HepG2 (cell line): ENCODE measurements around the gene TMEM253. TPM values are rescaled to one million over a fixed set of nuclear protein-coding genes. Genes with fewer than 3 reads are reported as not detected.

ENCODE experiments used
- IKZF4 ChIP-seq: sonication (generic); formaldehyde crosslinking; IDR thresholded peaks from 2 replicates; pipeline ENCODE4 v1.5.1; 2020; ENCODE audit warnings: borderline replicate concordance, mild to moderate bottlenecking, low read depth, missing genetic modification reagents; ENCODE audit errors: not compliant biosample characterization
- KDM2A ChIP-seq: sonication (generic); formaldehyde crosslinking; IDR thresholded peaks from 2 replicates; pipeline ENCODE4 v1.4.0; 2020; ENCODE audit warnings: low read depth, missing genetic modification reagents, borderline replicate concordance
- MED1 ChIP-seq: sonication (generic); formaldehyde crosslinking; IDR thresholded peaks from 2 replicates; pipeline ENCODE4 v1.4.0; 2020; ENCODE audit warnings: missing genetic modification reagents
- MTA1 ChIP-seq: sonication (generic); formaldehyde crosslinking; IDR thresholded peaks from 2 replicates; pipeline ENCODE4 v1.4.0; 2020; ENCODE audit warnings: missing genetic modification reagents, mild to moderate bottlenecking, borderline replicate concordance
- NCOA5 ChIP-seq: sonication (generic); formaldehyde crosslinking; IDR thresholded peaks from 2 replicates; pipeline ENCODE4 v1.4.0; 2020; ENCODE audit warnings: missing genetic modification reagents
- ZFX ChIP-seq: sonication (generic); formaldehyde crosslinking; IDR thresholded peaks from 2 replicates; pipeline ENCODE4 v1.4.0; 2020; ENCODE audit warnings: mild to moderate bottlenecking, low read depth, missing genetic modification reagents, moderate library complexity
- ZNF10 ChIP-seq: sonication (generic); formaldehyde crosslinking; IDR thresholded peaks from 2 replicates; pipeline ENCODE4 v1.4.0; 2020; ENCODE audit warnings: mild to moderate bottlenecking, low read depth, missing genetic modification reagents, borderline replicate concordance
- ZNF343 ChIP-seq: sonication (generic); formaldehyde crosslinking; IDR thresholded peaks from 2 replicates; pipeline ENCODE4 v1.4.0; 2020; ENCODE audit warnings: mild to moderate bottlenecking, missing genetic modification reagents
- ZNF383 ChIP-seq: sonication (generic); formaldehyde crosslinking; IDR thresholded peaks from 2 replicates; pipeline ENCODE4 v1.4.0; 2020; ENCODE audit warnings: missing genetic modification reagents, mild to moderate bottlenecking, borderline replicate concordance
- ZNF543 ChIP-seq: sonication (generic); formaldehyde crosslinking; IDR thresholded peaks from 2 replicates; pipeline ENCODE4 v1.4.0; 2020; ENCODE audit warnings: mild to moderate bottlenecking, missing genetic modification reagents
- ZNF616 ChIP-seq: sonication (generic); formaldehyde crosslinking; IDR thresholded peaks from 2 replicates; pipeline ENCODE4 v1.5.0; 2020; ENCODE audit warnings: low read depth, mild to moderate bottlenecking, missing genetic modification reagents
- ZNF841 ChIP-seq: sonication (generic); formaldehyde crosslinking; IDR thresholded peaks from 2 replicates; pipeline ENCODE4 v1.8.1; 2023; ENCODE audit warnings: missing genetic modification reagents, borderline replicate concordance
- ZNF850 ChIP-seq: sonication (generic); formaldehyde crosslinking; conservative IDR thresholded peaks from 2 replicates; pipeline ENCODE4 v1.9.0; 2021; ENCODE audit warnings: mild to moderate bottlenecking, missing genetic modification reagents
- polyA plus RNA-seq, 8 experiments: library from polyadenylated mRNA; depleted of rRNA in 3 of 8; stranded (reverse) in 7 of 8; unstranded in 1 of 8; fragments of >200 nt; fragmentation: Illumina TruSeq in 4 of 8; extraction: Trizol in 4 of 8; gene quantifications; 2 replicates each; pipeline versions ENCODE4 v1.2.1 to v1.2.3, GENCODE V29; 2011 to 2016; ENCODE audit warnings: low read depth in 4 of 8, missing spikeins in 1 of 8, mixed read lengths in 1 of 8; ENCODE audit not compliant: insufficient read depth in 1 of 8
- total RNA-seq, 5 experiments: library from RNA; depleted of rRNA; stranded (reverse); fragments of >200 nt; fragmentation: Illumina TruSeq; extraction: Trizol; gene quantifications; 2 replicates each; pipeline ENCODE4 v1.2.3, GENCODE V29; 2016; ENCODE audit warnings: low read depth in 1 of 5
- TF ChIP-seq, protein P1 (sequence below): sonication (generic); formaldehyde crosslinking; conservative IDR thresholded peaks from 2 replicates; pipeline ENCODE4 v1.8.0; 2022; ENCODE audit warnings: mild to moderate bottlenecking, moderate library complexity, missing genetic modification reagents
- TF ChIP-seq, protein P2 (sequence below): sonication (generic); formaldehyde crosslinking; IDR thresholded peaks from 2 replicates; pipeline ENCODE4 v1.4.0; 2020; ENCODE audit warnings: missing genetic modification reagents, borderline replicate concordance
- TF ChIP-seq, protein P3 (sequence below): sonication (generic); formaldehyde crosslinking; IDR thresholded peaks from 2 replicates; pipeline ENCODE4 v1.4.0; 2020; ENCODE audit warnings: missing genetic modification reagents, mild to moderate bottlenecking, borderline replicate concordance
- TF ChIP-seq, protein P4 (sequence below): sonication (generic); formaldehyde crosslinking; IDR thresholded peaks from 2 replicates; pipeline ENCODE4 v1.8.1; 2023; ENCODE audit warnings: mild to moderate bottlenecking, missing genetic modification reagents, borderline replicate concordance
- TF ChIP-seq, protein P5 (sequence below): sonication (generic); formaldehyde crosslinking; conservative IDR thresholded peaks from 2 replicates; pipeline ENCODE4 v1.8.0; 2022; ENCODE audit warnings: low read depth, missing genetic modification reagents

The TMEM253 gene
- total and polyA plus RNA-seq, 2 of the 13 experiments (the other 11 are each of a cell fraction or from before 2014, with no cell fraction given), result 0.29 to 0.45 TPM

DNA sequence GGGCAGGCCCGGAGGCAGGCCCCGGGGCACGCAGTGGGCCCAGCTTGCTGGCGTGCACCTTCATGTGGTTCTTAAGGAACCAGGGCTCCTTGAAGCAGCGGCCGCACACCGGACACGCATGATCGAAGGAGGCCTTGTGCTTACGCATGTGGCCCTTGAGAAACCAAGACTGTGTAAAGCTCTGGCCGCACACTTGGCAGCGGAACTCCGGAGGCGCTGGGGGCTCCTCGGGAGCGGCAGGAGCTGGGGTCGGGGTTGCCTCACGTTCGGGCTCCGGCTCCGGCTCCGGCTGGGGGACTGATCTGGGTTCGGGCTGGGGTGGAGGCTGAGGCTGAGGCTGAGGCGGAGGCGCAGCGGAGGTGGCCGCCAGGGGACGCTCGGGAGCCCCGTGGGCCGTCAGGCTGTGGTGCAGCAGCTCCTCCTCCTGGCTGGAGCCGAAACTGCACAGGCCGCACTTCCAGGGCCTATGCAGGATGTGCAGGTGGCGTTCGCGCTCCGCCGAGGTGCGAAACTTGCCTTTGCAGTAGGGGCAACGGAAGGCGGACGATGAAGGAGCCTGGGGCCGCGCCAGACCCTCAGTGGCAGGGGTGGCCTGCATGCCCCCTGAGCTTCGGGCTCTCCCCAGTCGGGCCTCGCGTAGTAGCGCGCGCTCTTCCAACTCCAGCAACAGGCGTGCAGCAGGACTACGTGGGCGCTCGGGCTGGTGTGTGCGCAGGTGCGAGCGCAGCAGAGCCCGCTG lies 8.4 kb upstream of the TMEM253 start (continued):
- peak; percentile 99 for TF ChIP-seq KDM2A
- TF ChIP-seq ZFX (CRISPR knock-in tag), result peak; percentile 95
- TF ChIP-seq ZNF10 (CRISPR knock-in tag), result no peak
- TF ChIP-seq, protein P1, sequence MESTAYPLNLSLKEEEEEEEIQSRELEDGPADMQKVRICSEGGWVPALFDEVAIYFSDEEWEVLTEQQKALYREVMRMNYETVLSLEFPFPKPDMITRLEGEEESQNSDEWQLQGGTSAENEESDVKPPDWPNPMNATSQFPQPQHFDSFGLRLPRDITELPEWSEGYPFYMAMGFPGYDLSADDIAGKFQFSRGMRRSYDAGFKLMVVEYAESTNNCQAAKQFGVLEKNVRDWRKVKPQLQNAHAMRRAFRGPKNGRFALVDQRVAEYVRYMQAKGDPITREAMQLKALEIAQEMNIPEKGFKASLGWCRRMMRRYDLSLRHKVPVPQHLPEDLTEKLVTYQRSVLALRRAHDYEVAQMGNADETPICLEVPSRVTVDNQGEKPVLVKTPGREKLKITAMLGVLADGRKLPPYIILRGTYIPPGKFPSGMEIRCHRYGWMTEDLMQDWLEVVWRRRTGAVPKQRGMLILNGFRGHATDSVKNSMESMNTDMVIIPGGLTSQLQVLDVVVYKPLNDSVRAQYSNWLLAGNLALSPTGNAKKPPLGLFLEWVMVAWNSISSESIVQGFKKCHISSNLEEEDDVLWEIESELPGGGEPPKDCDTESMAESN (CRISPR knock-in tag), result peak; percentile 78; the same call in 1 of the 2 replicates
- TF ChIP-seq NCOA5 (CRISPR knock-in tag), result no peak
- 0 out of 2 replicates have a peak, but pooled peaks have one; percentile 89 for TF ChIP-seq ZNF383 (CRISPR knock-in tag)
- peak; percentile 94 for TF ChIP-seq MTA1 (CRISPR knock-in tag)
- TF ChIP-seq ZNF543 (CRISPR knock-in tag), result peak; percentile 56; the same call in 1 of the 2 replicates
- no peak for TF ChIP-seq ZNF850
- peak; percentile 54 for TF ChIP-seq MED1 (CRISPR knock-in tag)
- TF ChIP-seq ZNF841 (CRISPR knock-in tag), result no peak
- TF ChIP-seq, protein P2, sequence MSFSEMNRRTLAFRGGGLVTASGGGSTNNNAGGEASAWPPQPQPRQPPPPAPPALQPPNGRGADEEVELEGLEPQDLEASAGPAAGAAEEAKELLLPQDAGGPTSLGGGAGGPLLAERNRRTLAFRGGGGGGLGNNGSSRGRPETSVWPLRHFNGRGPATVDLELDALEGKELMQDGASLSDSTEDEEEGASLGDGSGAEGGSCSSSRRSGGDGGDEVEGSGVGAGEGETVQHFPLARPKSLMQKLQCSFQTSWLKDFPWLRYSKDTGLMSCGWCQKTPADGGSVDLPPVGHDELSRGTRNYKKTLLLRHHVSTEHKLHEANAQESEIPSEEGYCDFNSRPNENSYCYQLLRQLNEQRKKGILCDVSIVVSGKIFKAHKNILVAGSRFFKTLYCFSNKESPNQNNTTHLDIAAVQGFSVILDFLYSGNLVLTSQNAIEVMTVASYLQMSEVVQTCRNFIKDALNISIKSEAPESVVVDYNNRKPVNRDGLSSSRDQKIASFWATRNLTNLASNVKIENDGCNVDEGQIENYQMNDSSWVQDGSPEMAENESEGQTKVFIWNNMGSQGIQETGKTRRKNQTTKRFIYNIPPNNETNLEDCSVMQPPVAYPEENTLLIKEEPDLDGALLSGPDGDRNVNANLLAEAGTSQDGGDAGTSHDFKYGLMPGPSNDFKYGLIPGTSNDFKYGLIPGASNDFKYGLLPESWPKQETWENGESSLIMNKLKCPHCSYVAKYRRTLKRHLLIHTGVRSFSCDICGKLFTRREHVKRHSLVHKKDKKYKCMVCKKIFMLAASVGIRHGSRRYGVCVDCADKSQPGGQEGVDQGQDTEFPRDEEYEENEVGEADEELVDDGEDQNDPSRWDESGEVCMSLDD (CRISPR knock-in tag), result no peak
- TF ChIP-seq, protein P3, sequence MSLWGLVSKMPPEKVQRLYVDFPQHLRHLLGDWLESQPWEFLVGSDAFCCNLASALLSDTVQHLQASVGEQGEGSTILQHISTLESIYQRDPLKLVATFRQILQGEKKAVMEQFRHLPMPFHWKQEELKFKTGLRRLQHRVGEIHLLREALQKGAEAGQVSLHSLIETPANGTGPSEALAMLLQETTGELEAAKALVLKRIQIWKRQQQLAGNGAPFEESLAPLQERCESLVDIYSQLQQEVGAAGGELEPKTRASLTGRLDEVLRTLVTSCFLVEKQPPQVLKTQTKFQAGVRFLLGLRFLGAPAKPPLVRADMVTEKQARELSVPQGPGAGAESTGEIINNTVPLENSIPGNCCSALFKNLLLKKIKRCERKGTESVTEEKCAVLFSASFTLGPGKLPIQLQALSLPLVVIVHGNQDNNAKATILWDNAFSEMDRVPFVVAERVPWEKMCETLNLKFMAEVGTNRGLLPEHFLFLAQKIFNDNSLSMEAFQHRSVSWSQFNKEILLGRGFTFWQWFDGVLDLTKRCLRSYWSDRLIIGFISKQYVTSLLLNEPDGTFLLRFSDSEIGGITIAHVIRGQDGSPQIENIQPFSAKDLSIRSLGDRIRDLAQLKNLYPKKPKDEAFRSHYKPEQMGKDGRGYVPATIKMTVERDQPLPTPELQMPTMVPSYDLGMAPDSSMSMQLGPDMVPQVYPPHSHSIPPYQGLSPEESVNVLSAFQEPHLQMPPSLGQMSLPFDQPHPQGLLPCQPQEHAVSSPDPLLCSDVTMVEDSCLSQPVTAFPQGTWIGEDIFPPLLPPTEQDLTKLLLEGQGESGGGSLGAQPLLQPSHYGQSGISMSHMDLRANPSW (CRISPR knock-in tag), result 0 out of 2 replicates have a peak, but pooled peaks have one; percentile 47
- TF ChIP-seq ZNF616 (CRISPR knock-in tag), result no peak
- TF ChIP-seq ZNF343 (CRISPR knock-in tag), result peak; percentile 91; the same call in 1 of the 2 replicates
- TF ChIP-seq, protein P4, sequence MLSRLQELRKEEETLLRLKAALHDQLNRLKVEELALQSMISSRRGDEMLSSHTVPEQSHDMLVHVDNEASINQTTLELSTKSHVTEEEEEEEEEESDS, result no peak
- TF ChIP-seq, protein P5, sequence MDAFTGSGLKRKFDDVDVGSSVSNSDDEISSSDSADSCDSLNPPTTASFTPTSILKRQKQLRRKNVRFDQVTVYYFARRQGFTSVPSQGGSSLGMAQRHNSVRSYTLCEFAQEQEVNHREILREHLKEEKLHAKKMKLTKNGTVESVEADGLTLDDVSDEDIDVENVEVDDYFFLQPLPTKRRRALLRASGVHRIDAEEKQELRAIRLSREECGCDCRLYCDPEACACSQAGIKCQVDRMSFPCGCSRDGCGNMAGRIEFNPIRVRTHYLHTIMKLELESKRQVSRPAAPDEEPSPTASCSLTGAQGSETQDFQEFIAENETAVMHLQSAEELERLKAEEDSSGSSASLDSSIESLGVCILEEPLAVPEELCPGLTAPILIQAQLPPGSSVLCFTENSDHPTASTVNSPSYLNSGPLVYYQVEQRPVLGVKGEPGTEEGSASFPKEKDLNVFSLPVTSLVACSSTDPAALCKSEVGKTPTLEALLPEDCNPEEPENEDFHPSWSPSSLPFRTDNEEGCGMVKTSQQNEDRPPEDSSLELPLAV (CRISPR knock-in tag), result no peak
- TF ChIP-seq IKZF4 (CRISPR knock-in tag), result peak; percentile 94
